Measurements from ENCODE around the gene SHLD2. TPM values are rescaled to one million over a fixed set of nuclear protein-coding genes. Genes with fewer than 3 reads are reported as not detected.

Gene SHLD2
- 7.7 and 15.9 TPM in 2 replicates for polyA plus RNA-seq (2011; rRNA removed)
- 7.3 and 7.7 TPM in 2 replicates for polyA minus RNA-seq (2011; rRNA and poly(A)+ RNA removed)

GRCh38 chr10:87094373-87095235 lies at the start of gene SHLD2, which contains the start of gene GLUD1:
TSS of gene SHLD2 (plus strand) at chr10:87095206. CDS start at chr10:87151355, 56,149 bp downstream.
TSS of gene GLUD1 (minus strand) at chr10:87094843. CDS start at chr10:87094769, 74 bp downstream.
- CTCF ChIA-PET = no interaction called here

GRCh38 chr10:87045434-87045938 lies 49.5 kb upstream of the SHLD2 start:
- POLR2A ChIA-PET = no interaction called here
- TF ChIP-seq CTCF (IDR thresholded peaks at IDR 0.05; ENCODE audit: insufficient read depth, low read depth, low read length) = no peak
- peaks cover 4% of the 10 kb centered on the region for H3K36me3 ChIP-seq (ENCODE audit: control insufficient read depth, insufficient read depth, low read length)
- no peak overlapping the region for H3K4me3 ChIP-seq (ENCODE audit: low read depth, low read length)
- CTCF ChIA-PET = interaction anchor here (1.4 kb wide), 1 partner anchor 9 kb away, joined by 4 read pairs; no protein-coding TSS in a partner anchor
- no peak for DNase-seq (ENCODE audit: low read depth)
- no peaks in the 10 kb centered on the region for H3K27me3 ChIP-seq (ENCODE audit: control insufficient read depth, insufficient read depth, low read length)

More at GRCh38 chr10:87094373-87095235, at the start of gene SHLD2, which contains the start of gene GLUD1:
- H3K36me3 ChIP-seq (ENCODE audit: control insufficient read depth, insufficient read depth, low read length) = no peaks in the 10 kb centered on the region
- no peak for TF ChIP-seq CTCF (IDR thresholded peaks at IDR 0.05; ENCODE audit: insufficient read depth, low read depth, low read length)
- POLR2A ChIA-PET = no interaction called here
- DNase-seq (ENCODE audit: low read depth) = peak; percentile 50
- H3K4me3 ChIP-seq (ENCODE audit: low read depth, low read length) = peak within 1 kb of the TSS; percentile 72
- H3K27me3 ChIP-seq (ENCODE audit: control insufficient read depth, insufficient read depth, low read length) = no peaks in the 10 kb centered on the region

GRCh38 chr10:87053111-87053510 lies 41.9 kb upstream of the SHLD2 start:
- TF ChIP-seq CTCF (IDR thresholded peaks at IDR 0.05; ENCODE audit: insufficient read depth, low read depth, low read length) = no peak
- no peak for DNase-seq (ENCODE audit: low read depth)
- POLR2A ChIA-PET = no interaction called here
- Histone ChIP-seq H3K36me3 (ENCODE audit: control insufficient read depth, insufficient read depth, low read length) (peaks cover 15% of the 10 kb centered on the region), H3K4me3 (ENCODE audit: low read depth, low read length) (no peak overlapping the region), H3K27me3 (ENCODE audit: control insufficient read depth, insufficient read depth, low read length) (no peaks in the 10 kb centered on the region)
- CTCF ChIA-PET = no interaction called here

GRCh38 chr10:87053577-87054181 lies 41.3 kb upstream of the SHLD2 start:
- ChIA-PET CTCF (interaction anchor here (0.7 to 1.6 kb wide), 5 partner anchors 10 to 366 kb away, joined by 3 to 4 read pairs (median 4); partner anchors contain the start of gene ADIRF), POLR2A (interaction anchor here (1.2 kb wide), 1 partner anchor 19 kb away, joined by 3 read pairs; no protein-coding TSS in a partner anchor)
- no peak for TF ChIP-seq CTCF (IDR thresholded peaks at IDR 0.05; ENCODE audit: insufficient read depth, low read depth, low read length)
- Histone ChIP-seq H3K27me3 (ENCODE audit: control insufficient read depth, insufficient read depth, low read length) (no peaks in the 10 kb centered on the region), H3K4me3 (ENCODE audit: low read depth, low read length) (no peak overlapping the region), H3K36me3 (ENCODE audit: control insufficient read depth, insufficient read depth, low read length) (peaks cover 15% of the 10 kb centered on the region)
- DNase-seq (ENCODE audit: low read depth) = no peak

All from BJ (cell line).